H9 (cell line): ENCODE measurements around the gene GJB2. TPM values are rescaled to one million over a fixed set of nuclear protein-coding genes. Genes with fewer than 3 reads are reported as not detected.
A peak's percentile ranks its signal among the peaks of the same experiment; 100 is the strongest.

ENCODE experiments used
- DNase-seq: peaks from one replicate; pipeline ENCODE4 v3.0.0-alpha.2; 2017
- H2AFZ ChIP-seq: one replicate; pipeline ENCODE4 v1.6.1; 2013; ENCODE audit warnings: mild to moderate bottlenecking, low read length, control low read depth, moderate library complexity
- H2AK5ac ChIP-seq: 2 replicates; pipeline ENCODE4 v1.6.1; 2013; ENCODE audit warnings: low read length, control low read depth, mixed read lengths; ENCODE audit not compliant: insufficient read length
- H2BK120ac ChIP-seq: one replicate; pipeline ENCODE4 v1.6.1; 2013; ENCODE audit warnings: low read depth, mild to moderate bottlenecking, low read length, control low read depth, inconsistent platforms; ENCODE audit not compliant: poor library complexity, severe bottlenecking
- H2BK12ac ChIP-seq: 2 replicates; pipeline ENCODE4 v1.6.1; 2013; ENCODE audit warnings: low read length, control low read depth, mixed read lengths, low read depth; ENCODE audit not compliant: insufficient read length
- H2BK15ac ChIP-seq: 2 replicates; pipeline ENCODE4 v1.6.1; 2013; ENCODE audit warnings: low read depth, low read length, control low read depth
- H2BK20ac ChIP-seq: one replicate; pipeline ENCODE4 v1.6.1; 2013; ENCODE audit warnings: low read depth, mild to moderate bottlenecking, low read length, control low read depth, inconsistent platforms; ENCODE audit not compliant: poor library complexity, severe bottlenecking
- H2BK5ac ChIP-seq: 2 replicates; pipeline ENCODE4 v1.6.1; 2013; ENCODE audit warnings: low read length, control low read depth, mixed read lengths; ENCODE audit not compliant: insufficient read length
- H3K14ac ChIP-seq: 2 replicates; pipeline ENCODE4 v1.6.1; 2013; ENCODE audit warnings: low read length, control low read depth; ENCODE audit not compliant: insufficient read depth
- H3K18ac ChIP-seq: 2 replicates; pipeline ENCODE4 v1.6.1; 2013; ENCODE audit warnings: low read depth, mild to moderate bottlenecking, mixed read lengths, low read length, control low read depth; ENCODE audit not compliant: insufficient read length
- H3K23ac ChIP-seq: 2 replicates; pipeline ENCODE4 v1.6.1; 2013; ENCODE audit warnings: low read length, control low read depth, mixed read lengths, low read depth; ENCODE audit not compliant: insufficient read length
- H3K23me2 ChIP-seq: 2 replicates; pipeline ENCODE4 v1.6.1; 2013; ENCODE audit warnings: low read depth, mild to moderate bottlenecking, mixed read lengths, low read length, control low read depth; ENCODE audit not compliant: insufficient read length, poor library complexity, severe bottlenecking
- H3K27ac ChIP-seq: 2 replicates; pipeline ENCODE4 v1.5.1; 2013; ENCODE audit warnings: low read length, control low read depth, mixed read lengths, low read depth; ENCODE audit not compliant: insufficient read length
- H3K27me3 ChIP-seq: 2 replicates; pipeline ENCODE4 v1.6.1; 2013; ENCODE audit warnings: low read length, control low read depth, inconsistent platforms; ENCODE audit not compliant: insufficient read depth
- H3K4ac ChIP-seq: 2 replicates; pipeline ENCODE4 v1.6.1; 2013; ENCODE audit warnings: low read depth, mild to moderate bottlenecking, control low read depth, inconsistent platforms, low read length, moderate library complexity
- H3K4me1 ChIP-seq: 2 replicates; pipeline ENCODE4 v1.6.1; 2013; ENCODE audit warnings: low read length, control low read depth, inconsistent platforms; ENCODE audit not compliant: insufficient read depth
- H3K4me2 ChIP-seq: 2 replicates; pipeline ENCODE4 v1.6.1; 2013; ENCODE audit warnings: low read length, control low read depth, mixed read lengths; ENCODE audit not compliant: insufficient read length, insufficient read depth
- H3K56ac ChIP-seq: 2 replicates; pipeline ENCODE4 v1.6.1; 2013; ENCODE audit warnings: low read depth, mild to moderate bottlenecking, mixed read lengths, low read length, control low read depth; ENCODE audit not compliant: insufficient read length
- H3K79me1 ChIP-seq: 2 replicates; pipeline ENCODE4 v1.6.1; 2013; ENCODE audit warnings: low read depth, mild to moderate bottlenecking, moderate library complexity, low read length, control low read depth, inconsistent platforms; ENCODE audit not compliant: insufficient read depth, poor library complexity, severe bottlenecking
- H3K79me2 ChIP-seq: 2 replicates; pipeline ENCODE4 v1.6.1; 2013; ENCODE audit warnings: low read length, control low read depth, inconsistent platforms; ENCODE audit not compliant: insufficient read depth
- H3K9ac ChIP-seq: 2 replicates; pipeline ENCODE4 v1.6.1; 2013; ENCODE audit warnings: low read length, control low read depth, mixed read lengths; ENCODE audit not compliant: insufficient read length; ENCODE audit errors: extremely low read depth
- H3K9me3 ChIP-seq: one replicate; pipeline ENCODE4 v1.6.1; 2013; ENCODE audit warnings: low read depth, low read length, inconsistent platforms; ENCODE audit not compliant: control insufficient read depth
- H3T11ph ChIP-seq: one replicate; pipeline ENCODE4 v1.6.1; 2013; ENCODE audit warnings: mild to moderate bottlenecking, low read length, control low read depth, inconsistent platforms
- H4K20me1 ChIP-seq: one replicate; pipeline ENCODE4 v1.6.1; 2013; ENCODE audit not compliant: control insufficient read depth, insufficient read length, insufficient read depth
- H4K5ac ChIP-seq: 2 replicates; pipeline ENCODE4 v1.6.1; 2013; ENCODE audit warnings: low read depth, mild to moderate bottlenecking, mixed read lengths, low read length, control low read depth; ENCODE audit not compliant: insufficient read length
- H4K8ac ChIP-seq: replicated peaks from 2 replicates; pipeline ENCODE4 v1.6.1; 2013; ENCODE audit warnings: low read length, control low read depth, mixed read lengths, low read depth; ENCODE audit not compliant: insufficient read length
- H4K91ac ChIP-seq: 2 replicates; pipeline ENCODE4 v1.6.1; 2013; ENCODE audit warnings: low read depth, mild to moderate bottlenecking, moderate library complexity, mixed read lengths, low read length, control low read depth; ENCODE audit not compliant: insufficient read length
- H3K27ac Mint-ChIP-seq, 3 experiments: 2 replicates in 2 of 3; 3 replicates in 1 of 3; pipeline ENCODE4 v1.8.0; 2020 to 2021; ENCODE audit warnings: mixed read lengths in 3 of 3, mild to moderate bottlenecking in 1 of 3, moderate library complexity in 1 of 3
- H3K27me3 Mint-ChIP-seq: 2 replicates; pipeline ENCODE4 v1.8.0; 2021; ENCODE audit warnings: low read depth, mild to moderate bottlenecking, moderate library complexity, mixed read lengths
- H3K36me3 Mint-ChIP-seq, 3 experiments: 2 replicates in 2 of 3; 3 replicates in 1 of 3; pipeline ENCODE4 v1.8.0; 2020 to 2021; ENCODE audit warnings: low read depth in 3 of 3, mixed read lengths in 3 of 3; ENCODE audit not compliant: insufficient read depth in 1 of 3
- H3K4me1 Mint-ChIP-seq, 2 experiments: 2 replicates each; pipeline ENCODE4 v1.8.0; 2020; ENCODE audit warnings: mixed read lengths in 2 of 2
- H3K4me3 Mint-ChIP-seq, 2 experiments: 2 replicates in 1 of 2; 3 replicates in 1 of 2; pipeline ENCODE4 v1.8.0; 2020 to 2021; ENCODE audit warnings: mild to moderate bottlenecking in 2 of 2, mixed read lengths in 2 of 2, moderate library complexity in 1 of 2
- H3K9me3 Mint-ChIP-seq, 2 experiments: 2 replicates in 1 of 2; 3 replicates in 1 of 2; pipeline ENCODE4 v1.8.0; 2020; ENCODE audit warnings: mild to moderate bottlenecking in 2 of 2, mixed read lengths in 2 of 2, moderate library complexity in 1 of 2
- WGBS: extraction: QIAGEN DNeasy Blood & Tissue Kit; methylation state at CpG from one replicate; pipeline ENCODE4 v1.1.7; 2013; ENCODE audit warnings: missing lambda C conversion rate, low lambda C conversion rate, mixed read lengths; ENCODE audit not compliant: insufficient read length; ENCODE audit errors: extremely low coverage; 5-methylcytosine and 5-hydroxymethylcytosine counted together
- total RNA-seq: library from RNA; stranded (reverse); gene quantifications from 2 replicates; pipeline ENCODE4 v1.2.1, GENCODE V29; 2021
- TF ChIP-seq, protein P1 (sequence below): fragments of 200-600 bp; sonication (generic); conservative IDR thresholded peaks from 3 replicates; pipeline ENCODE4 v1.8.0; 2021; ENCODE audit warnings: antibody characterized with exemption, mild to moderate bottlenecking

The GJB2 gene
- total RNA-seq, 1 experiment from 2014 or later, result 0.28 TPM

DNA sequence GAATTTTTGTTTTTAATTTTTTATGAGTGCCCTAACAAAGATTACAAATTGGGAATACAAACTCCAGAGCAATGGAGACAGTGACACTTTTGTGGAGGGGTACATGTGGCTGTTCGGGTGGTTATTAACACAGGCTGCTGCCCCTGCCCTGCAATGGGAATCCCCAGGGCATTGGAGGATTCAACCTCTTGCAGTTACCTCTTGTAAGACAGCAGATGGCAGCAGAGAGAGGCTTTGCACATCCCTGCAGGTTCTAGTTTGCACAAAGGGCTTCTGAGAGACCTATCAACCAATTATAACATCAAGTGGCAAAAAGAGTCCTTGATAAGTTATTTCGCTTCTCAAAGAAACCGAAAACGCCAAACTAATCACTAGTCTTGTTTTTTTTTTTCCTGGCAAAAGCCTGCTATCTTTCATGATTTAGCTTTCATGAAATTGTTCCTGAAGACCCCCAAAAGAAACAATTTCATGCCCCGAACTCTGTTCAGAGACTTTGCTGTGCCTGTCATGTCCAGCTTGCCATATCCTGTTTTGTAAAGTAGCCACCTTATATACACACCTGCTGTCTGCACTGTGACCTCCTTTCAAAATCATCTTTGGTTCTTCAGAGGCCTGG lies 10.4 kb downstream of the GJB2 start:
- no peak overlapping the region for H3K9ac ChIP-seq
- H3K9me3 Mint-ChIP-seq, result no peaks in the 10 kb centered on the region; a peak in 1 of 5 replicates
- no peak overlapping the region for H2BK20ac ChIP-seq
- H3K79me2 ChIP-seq, result no peaks in the 10 kb centered on the region
- no peaks in the 10 kb centered on the region for H3K4me1 Mint-ChIP-seq
- no peak overlapping the region for H3K27ac Mint-ChIP-seq
- H3K4ac ChIP-seq, result no peak overlapping the region
- no peak overlapping the region for H3K56ac ChIP-seq
- H3K23ac ChIP-seq, result no peak overlapping the region
- H3K9me3 ChIP-seq, result no peaks in the 10 kb centered on the region
- H3K23me2 ChIP-seq, result no peaks in the 10 kb centered on the region
- TF ChIP-seq, protein P1, sequence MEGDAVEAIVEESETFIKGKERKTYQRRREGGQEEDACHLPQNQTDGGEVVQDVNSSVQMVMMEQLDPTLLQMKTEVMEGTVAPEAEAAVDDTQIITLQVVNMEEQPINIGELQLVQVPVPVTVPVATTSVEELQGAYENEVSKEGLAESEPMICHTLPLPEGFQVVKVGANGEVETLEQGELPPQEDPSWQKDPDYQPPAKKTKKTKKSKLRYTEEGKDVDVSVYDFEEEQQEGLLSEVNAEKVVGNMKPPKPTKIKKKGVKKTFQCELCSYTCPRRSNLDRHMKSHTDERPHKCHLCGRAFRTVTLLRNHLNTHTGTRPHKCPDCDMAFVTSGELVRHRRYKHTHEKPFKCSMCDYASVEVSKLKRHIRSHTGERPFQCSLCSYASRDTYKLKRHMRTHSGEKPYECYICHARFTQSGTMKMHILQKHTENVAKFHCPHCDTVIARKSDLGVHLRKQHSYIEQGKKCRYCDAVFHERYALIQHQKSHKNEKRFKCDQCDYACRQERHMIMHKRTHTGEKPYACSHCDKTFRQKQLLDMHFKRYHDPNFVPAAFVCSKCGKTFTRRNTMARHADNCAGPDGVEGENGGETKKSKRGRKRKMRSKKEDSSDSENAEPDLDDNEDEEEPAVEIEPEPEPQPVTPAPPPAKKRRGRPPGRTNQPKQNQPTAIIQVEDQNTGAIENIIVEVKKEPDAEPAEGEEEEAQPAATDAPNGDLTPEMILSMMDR, result peak; percentile 84
- no peak overlapping the region for H3K14ac ChIP-seq
- no peak overlapping the region for H2AFZ ChIP-seq
- no peak overlapping the region for H2BK5ac ChIP-seq
- H4K8ac ChIP-seq, result no peak overlapping the region
- H2AK5ac ChIP-seq, result no peak overlapping the region
- H2BK12ac ChIP-seq, result no peak overlapping the region
- WGBS, result no CpG with 5 or more reads among the region's 5 CpGs
- no peak overlapping the region for H4K91ac ChIP-seq
- H4K5ac ChIP-seq, result no peak overlapping the region
- no peak overlapping the region for H3T11ph ChIP-seq
- no peak overlapping the region for H2BK15ac ChIP-seq
- peak; percentile 66 for DNase-seq
- no peaks in the 10 kb centered on the region for H3K79me1 ChIP-seq
- no peak overlapping the region for H3K4me3 Mint-ChIP-seq
- no peak overlapping the region for H2BK120ac ChIP-seq
- no peak overlapping the region for H3K4me2 ChIP-seq
- H3K18ac ChIP-seq, result no peak overlapping the region
- peaks cover 5% of the 10 kb centered on the region; the same call in 1 of the 2 replicates for H3K27me3 Mint-ChIP-seq
- H3K4me1 ChIP-seq, result no peaks in the 10 kb centered on the region
- H3K27ac ChIP-seq, result no peak overlapping the region
- no peaks in the 10 kb centered on the region for H3K27me3 ChIP-seq
- no peaks in the 10 kb centered on the region for H4K20me1 ChIP-seq
- H3K36me3 Mint-ChIP-seq, result no peaks in the 10 kb centered on the region
